Epithelial cell of esophagus (primary cell): Measurements from ENCODE around the gene LINGO1.

Source experiments
- DNase-seq: peaks from one replicate; pipeline ENCODE4 v3.0.0; 2010; ENCODE audit warnings: low read depth
- H3K4me3 ChIP-seq: 2 replicates; pipeline ENCODE4 v1.5.1; 2011; ENCODE audit warnings: mild to moderate bottlenecking, low read length, control low read depth
- CTCF ChIP-seq: IDR thresholded peaks from 2 replicates; pipeline ENCODE4 v1.5.1; 2011; ENCODE audit warnings: low read depth, mild to moderate bottlenecking, low read length, control low read depth, inconsistent platforms; ENCODE audit not compliant: insufficient read depth; ENCODE audit errors: missing control alignments

Gene LINGO1

GRCh38 chr15:77633134-77633912 is 611 bp upstream of the LINGO1 start:
- peak; percentile 76 for DNase-seq

GRCh38 chr15:77631745-77632533 is 773 bp downstream of the LINGO1 start:
- no peak for TF ChIP-seq CTCF
- DNase-seq = no peak
- H3K4me3 ChIP-seq = no peak overlapping the region

More at GRCh38 chr15:77633134-77633912, 611 bp upstream of the LINGO1 start:
- peak overlapping the region; percentile 29 for H3K4me3 ChIP-seq
- TF ChIP-seq CTCF = peak; percentile 94

GRCh38 chr15:77630956-77631744 is 1.6 kb downstream of the LINGO1 start:
- no peak for DNase-seq
- no peak for TF ChIP-seq CTCF
- H3K4me3 ChIP-seq = no peak overlapping the region

- DNase-seq = no peak
- no peak overlapping the region for H3K4me3 ChIP-seq
- TF ChIP-seq CTCF = no peak
Measured at GRCh38 chr15:77630056-77630455, 2.7 kb downstream of the LINGO1 start.

- no peak for TF ChIP-seq CTCF
- no peak for DNase-seq
- no peak overlapping the region for H3K4me3 ChIP-seq
Measured at GRCh38 chr15:77629070-77630030, 3.4 kb downstream of the LINGO1 start.

GRCh38 chr15:77628010-77628409 is 4.7 kb downstream of the LINGO1 start:
- TF ChIP-seq CTCF = no peak
- no peak overlapping the region for H3K4me3 ChIP-seq
- no peak for DNase-seq
